COLO829 (cell line): Measurements from ENCODE around the gene KCNH8.
"Not testable (repeated sequence)": the region's sequence is repeated elsewhere in the genome, so short reads cannot be mapped to it uniquely, and the experiment has no call there.

Source experiments
- DNase-seq: peaks from one replicate; pipeline ENCODE4 v3.0.0; 2012; ENCODE audit warnings: low spot score

Gene KCNH8

DNA sequence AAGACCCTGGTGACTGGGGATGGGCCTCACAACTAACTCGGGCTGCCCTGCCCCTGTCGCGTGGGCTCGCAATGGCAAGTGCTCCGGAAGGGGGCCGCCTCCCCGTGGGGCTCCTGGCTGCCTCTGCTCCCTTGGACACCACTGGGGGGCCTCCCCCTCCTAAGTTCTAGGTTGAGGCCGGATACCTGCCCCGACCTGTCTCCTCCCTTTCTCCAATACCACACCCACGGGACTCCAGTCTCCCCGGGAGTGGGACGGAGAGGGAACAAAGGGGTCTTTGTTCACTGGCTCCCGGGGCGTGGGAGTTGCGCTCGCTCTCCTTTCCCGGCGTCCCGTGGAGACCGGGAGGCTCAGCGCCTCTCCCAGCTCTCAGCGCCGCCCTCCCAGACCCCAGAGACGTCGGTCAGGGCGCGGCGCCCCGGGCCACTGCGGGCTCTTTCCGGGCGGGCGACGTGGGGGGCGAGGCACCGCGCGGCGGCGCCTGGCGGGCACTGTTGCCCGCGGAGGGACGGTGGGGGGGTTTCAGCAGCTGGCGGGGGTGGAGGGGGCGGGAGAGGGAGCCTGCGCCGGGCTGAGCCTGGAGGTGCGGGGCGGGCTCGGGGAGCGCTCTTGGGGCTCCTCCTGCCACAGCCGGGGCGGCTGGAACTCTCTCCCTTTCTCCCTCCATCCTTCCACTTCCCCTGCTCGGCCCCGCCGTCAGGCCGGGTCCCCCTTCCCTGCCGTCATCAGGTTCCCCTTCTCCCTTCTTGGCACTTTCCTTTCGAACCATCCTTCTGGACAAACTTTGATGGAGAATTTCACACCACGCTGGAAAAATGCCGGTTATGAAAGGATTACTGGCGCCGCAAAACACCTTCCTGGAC, at the start of gene KCNH8:
Gene KCNH8 (plus strand): TSS at position 606 of the 863 bp plus-strand sequence. CDS start 210 bp downstream, at position 816.
- peak; percentile 60 for DNase-seq

DNA sequence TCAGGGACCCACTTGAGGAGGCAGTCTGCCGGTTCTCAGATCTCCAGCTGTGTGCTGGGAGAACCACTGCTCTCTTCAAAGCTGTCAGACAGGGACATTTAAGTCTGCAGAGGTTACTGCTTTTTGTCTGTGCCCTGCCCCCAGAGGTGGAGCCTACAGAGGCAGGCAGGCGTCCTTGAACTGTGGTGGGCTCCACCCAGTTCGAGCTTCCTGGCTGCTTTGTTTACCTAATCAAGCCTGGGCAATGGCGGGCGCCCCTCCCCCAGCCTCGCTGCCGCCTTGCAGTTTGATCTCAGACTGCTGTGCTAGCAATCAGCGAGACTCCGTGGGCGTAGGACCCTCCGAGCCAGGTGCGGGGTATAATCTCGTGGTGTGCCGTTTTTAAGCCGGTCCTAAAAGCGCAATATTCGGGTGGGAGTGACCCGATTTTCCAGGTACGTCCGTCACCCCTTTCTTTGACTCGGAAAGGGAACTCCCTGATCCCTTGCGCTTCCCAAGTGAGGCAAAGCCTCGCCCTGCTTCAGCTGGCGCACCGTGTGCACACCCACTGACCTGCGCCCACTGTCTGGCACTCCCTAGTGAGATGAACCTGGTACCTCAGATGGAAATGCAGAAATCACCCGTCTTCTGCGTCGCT, 45.5 kb upstream of the KCNH8 start:
- DNase-seq: not testable (repeated sequence)

DNA sequence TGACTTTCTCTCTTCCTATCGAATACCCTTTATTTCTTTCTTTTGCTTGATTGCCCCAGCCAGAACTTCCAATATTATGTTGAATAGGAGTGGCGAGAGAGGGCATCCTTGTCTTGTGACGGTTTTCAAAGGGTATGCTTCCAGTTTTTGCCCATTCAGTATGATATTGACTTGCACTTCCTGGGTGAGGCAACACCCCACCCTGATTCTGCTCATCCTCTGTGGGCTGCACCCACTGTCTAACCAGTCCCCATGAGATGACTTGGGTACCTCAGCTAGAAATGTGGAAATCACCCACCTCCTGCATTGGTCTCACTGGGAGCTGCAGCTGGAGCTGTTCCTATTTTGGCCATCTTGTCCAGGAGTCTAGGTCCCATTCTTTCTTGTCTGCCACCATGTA, 44.8 kb upstream of the KCNH8 start:
- DNase-seq: no peak

DNA sequence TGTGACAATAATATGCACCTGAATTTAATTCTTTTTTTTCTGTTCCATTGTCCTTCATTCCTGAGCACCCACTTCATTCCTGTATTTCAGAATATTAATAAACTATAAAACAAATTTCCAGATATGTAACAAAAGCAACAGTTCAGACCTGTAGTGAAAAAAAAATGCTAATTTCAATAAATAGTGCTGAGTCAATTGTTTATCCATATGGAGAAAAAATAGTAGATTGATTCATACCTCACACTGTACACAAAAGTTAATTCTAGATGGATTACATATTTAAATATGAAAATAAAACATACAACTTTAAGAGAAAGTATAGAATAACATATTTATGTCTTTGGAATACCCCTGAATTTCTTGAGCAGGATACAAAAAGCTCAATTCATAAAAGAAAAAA, 43.9 kb upstream of the KCNH8 start:
- no peak for DNase-seq

DNA sequence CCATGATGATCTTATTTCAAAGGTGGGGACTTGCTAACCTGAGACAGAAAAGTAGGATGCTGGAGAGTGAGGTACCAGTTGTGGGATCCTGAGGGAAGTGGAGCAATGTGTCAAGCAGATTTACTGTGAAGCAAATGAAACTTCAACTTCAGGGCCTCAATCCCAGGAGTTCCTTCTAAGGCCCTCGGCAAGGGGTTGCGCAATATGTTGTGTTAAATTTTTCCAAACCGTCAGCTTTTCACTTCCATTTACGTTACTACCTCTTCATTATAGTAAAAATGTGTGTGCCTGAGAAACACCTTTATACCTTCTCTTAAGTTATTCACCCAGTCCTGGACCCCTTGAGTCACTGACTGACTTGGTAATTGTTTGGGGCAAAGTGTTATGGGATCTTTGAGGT, 42.5 kb upstream of the KCNH8 start:
- DNase-seq: no peak

DNA sequence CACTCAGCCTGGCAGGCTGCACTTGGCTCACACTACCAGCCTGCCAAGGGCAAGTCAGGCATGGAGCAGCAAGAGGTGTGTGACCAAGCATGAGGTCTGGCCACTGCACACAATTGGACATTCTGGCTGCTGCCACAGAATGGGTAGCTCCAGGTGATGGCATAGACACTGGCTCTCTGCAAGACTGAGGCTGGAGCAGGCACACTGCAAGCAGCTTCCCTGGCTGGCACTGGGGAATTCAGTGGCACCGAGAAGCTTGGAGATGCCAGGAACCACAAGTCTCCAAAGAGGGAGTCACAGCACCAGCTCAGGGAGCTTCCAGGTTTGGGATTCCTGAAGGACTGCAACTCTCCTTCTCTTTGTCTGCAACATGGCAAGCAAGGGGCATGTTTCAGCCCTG, 42.0 kb upstream of the KCNH8 start:
- DNase-seq: no peak

DNA sequence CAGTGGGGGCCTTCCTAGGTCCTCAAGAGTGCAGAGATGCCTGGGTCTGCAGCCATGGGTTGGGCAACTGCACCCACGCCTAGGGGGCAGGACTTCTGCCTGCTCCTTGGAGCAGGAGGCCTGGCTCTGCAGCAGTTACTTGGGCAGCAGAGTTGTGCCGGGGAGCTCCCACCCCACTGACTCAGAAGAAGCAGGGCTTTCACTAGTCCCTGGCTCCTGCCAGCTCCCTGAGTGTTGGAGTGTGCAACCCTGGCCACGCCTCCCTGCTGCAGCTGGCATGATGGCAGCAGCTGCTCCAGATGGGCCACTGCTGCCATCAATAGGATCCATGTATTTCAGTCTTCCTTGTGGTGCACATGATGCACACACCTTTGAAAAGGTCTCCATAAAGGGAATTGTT, 40.6 kb upstream of the KCNH8 start:
- DNase-seq: no peak

DNA sequence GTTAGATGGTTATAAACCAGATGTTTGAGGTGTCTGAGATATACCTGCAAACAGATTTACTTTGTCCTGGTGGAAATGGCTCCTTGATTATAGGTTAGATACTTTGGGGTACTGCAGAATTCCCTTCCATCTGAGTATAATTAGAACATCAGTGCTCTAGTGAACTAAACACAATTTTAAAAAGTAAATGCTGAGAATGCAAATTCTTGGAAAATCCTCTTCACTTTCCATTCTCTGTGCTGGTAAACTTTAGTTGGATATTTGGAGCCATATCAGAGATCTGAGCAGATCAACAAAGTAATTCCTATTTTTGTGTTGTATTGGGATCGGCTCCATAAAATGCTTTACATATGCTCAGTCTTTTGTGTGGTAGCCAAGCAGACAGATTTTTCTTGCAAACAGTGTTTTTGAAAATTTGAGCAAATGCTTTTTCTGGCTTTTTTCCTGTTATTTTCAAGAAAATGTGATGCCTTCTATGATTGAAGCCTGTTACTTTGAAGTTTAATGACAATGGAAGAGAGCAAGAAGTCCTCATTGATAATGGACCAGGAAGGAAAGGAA, 37.9 kb upstream of the KCNH8 start:
- no peak for DNase-seq

DNA sequence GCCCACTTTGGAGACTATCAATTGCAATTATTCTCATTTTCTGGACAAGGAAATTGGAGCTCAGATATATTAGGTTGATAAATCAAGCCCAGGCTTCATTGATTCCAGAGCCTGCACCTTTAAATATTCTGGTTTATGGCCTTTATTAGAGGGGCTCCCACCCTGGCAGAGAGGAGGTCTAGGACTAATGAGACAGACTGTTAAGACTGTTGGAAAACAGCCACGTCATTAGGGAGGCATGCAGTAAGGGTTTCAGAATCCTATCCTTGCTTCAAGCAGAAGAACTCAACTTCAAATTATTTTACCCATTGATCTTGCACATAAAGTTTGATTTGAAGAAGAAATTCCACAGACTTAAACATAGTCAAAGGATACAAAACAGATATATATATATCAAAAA, 33.8 kb upstream of the KCNH8 start:
- no peak for DNase-seq

DNA sequence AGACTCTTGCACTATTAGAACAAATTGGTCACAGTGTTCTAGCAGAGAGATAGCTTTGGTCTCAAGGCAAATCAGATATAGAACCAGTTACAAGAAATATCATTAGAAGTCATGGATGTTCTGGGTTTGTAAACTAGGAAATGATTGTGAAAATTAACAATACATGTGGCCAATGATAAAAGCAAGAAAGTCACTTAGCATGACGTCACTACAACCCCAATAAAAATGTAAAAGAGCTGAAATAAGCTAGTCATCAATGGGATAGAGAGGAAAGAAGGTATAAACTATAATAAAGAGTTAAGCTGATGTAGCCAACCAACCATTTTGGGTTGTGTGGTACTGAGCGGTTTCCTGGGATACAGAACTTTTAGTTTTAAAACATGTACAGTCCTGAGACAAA, 32.1 kb upstream of the KCNH8 start:
- no peak for DNase-seq

DNA sequence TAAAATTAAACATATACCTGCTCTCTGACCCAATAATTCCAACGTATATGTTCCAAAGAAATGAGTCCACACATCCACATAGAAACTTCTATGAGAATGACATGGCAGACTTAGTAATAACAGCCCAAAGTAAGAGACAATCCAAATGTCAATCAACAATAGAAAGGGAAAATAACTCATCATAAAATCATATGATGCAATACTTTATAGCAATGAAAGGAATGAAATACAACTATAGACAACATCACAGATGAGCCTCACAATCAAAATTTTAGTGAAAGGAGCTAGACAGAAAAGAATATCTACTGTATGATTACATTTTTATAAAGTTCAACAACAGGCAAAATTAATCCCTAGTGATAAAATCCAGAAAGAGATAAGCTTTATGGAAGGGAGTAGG, 23.6 kb upstream of the KCNH8 start:
- no peak for DNase-seq

DNA sequence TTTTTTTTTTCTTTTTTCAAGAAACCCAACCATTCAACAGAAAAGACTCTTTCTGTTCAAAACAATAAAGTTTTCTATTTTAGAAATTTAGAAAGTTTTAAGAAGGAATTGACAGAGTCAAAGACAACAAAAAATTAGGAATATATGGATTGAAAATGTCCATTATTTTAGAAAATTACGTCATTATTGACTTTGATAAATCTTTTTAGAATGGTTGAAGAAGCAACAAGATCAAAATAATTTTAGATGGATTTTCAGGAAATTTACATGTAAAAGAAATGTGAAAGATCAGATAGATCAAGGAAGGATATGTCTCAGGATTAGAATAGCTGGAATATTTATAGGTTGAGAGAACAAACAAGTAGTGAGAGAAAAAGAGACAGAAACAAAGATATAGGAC, 8.4 kb upstream of the KCNH8 start:
- DNase-seq: no peak

DNA sequence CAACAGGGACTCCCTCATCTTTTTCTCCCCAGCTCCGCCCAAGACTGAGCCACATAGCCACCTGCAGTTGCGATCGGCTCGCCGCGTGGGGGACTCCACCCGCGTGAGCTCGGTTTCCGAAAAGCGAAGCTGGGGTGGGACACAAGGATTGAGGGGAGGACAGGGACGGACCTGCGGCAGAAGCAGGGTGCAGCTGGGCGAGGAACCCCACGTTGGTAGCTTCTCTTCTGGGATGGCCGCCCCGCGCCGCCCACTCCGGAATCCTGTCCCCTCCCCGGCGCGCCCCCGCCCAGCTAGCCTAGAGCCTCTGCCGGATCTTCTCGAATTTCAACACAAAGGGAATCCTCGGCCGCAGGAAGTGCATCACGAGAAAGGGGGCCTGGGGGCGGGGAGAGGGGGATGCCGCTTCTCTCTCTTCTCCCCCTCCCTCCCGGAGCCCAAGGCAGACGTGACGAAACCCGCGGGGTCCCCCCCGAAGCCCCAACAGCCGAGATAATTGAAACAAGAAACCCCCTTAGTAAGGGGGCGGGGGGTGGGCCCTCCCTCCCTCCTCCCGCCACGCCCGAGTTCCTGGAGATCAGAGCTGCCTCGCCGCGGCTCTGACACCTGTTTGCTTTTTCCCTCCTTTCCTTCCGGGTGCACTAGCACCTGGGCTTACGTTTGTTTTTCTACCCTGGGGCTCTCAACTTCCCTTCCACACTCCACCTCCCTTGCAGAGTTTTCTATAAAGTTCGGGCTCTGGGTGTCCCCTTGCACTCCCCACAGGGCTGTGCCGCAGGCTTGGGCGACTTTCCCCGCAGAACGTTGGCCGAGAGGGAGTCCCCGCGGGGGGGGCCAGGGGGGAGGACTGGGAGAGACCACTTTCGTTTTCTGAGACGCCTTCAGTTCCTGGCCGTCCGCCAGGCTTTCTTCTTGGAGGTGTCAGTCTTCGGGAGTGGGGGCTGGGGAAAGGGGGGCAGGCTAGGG, 1.3 kb upstream of the KCNH8 start:
- peak; percentile 34 for DNase-seq

DNA sequence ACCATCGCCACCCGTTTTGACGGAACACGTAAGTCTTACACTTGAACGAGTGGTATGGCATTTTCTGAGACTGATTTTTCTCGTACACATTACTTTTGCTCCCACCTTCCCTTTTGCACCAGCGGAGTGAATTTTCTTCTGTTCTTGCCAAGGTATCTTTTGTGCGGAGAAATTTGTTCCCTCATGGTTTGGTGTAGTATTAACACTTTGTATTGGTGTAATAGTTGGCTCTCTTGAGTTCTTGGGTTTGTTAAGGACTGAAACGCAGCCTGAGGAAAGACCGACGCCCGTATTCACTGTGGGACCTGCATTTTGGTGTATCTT, 420 bp downstream of the KCNH8 start:
- DNase-seq: no peak

DNA sequence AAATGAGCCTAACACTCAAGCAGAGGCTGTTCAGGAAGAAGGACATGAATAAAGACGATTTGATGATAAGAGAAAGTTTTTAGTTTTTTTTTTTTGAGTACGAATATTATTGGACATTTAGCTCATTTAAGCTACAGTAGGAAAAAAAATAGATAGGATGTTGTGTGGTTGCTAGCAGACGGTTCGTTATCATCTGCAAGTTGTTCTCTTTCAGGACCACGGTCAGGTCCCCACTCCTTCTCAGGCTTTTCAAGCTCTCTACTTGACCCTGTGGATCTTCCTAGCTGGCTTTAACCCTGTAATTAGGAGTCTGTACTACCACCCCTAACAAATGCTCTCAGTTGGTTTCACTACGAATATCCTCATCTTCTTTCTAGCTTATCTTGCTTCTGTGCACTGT, 1.1 kb downstream of the KCNH8 start:
- DNase-seq: peak; percentile 26

DNA sequence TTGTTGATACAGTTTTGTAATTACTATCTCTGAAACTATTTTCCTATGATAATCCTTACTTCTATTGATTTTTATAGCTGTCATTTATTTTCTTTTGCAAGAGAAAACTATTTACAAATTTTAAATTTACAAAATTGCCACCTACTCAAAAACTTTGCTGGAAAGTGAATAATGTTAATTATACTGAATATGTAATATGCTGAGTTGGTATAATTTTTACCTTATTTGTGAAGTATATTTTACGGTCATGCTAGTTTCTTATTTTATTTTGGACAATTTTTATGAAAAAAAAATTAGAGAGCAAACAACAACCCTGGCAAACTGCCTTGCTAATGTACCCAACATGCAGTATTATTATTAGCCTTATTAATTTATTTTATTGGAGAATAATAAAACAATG, 2.9 kb downstream of the KCNH8 start:
- DNase-seq: no peak

DNA sequence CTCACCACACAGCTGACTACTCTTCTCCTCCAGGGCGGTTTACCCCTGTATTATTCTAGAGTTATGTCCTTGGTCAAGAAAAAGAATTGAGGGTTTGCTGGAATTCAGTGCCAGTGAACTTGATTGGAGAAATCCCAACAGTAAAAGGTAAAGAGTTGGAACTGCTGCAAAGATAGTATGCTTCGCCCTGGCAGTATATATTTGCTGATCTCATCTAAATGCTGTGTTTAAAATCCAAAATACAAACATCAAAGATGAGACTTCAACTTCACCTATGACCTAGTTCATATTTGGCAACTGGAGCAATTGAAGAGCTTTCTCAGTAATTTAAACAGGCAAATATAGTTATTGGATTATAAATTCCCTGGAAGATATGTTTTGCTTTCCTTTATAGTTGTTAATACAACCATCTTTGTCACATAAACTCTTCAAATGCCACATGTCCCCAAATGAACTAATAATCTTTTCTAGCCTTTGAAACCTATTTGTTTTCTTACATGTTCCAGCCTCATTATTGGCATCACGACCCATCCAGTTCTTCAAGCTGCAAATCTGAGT, 6.5 kb downstream of the KCNH8 start:
- no peak for DNase-seq

DNA sequence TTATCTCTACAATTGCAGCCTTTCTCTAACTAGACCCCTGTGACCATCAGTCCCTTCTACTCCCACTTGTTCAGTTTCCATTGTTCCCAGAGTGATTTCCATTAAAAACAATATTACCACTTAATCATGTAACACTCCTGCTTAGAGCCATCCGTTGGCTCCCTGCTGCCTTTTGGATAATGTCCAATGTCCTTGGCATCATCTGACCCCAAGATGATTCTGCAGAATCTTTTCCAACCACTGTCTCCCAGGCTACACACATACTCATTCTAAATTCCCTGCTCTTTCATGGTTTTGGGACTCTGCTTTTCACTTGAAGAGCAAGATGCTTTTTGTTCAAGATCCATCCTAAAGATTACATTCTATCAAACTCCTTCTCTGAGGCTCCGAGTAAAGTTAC, 7.1 kb downstream of the KCNH8 start:
- DNase-seq: no peak

DNA sequence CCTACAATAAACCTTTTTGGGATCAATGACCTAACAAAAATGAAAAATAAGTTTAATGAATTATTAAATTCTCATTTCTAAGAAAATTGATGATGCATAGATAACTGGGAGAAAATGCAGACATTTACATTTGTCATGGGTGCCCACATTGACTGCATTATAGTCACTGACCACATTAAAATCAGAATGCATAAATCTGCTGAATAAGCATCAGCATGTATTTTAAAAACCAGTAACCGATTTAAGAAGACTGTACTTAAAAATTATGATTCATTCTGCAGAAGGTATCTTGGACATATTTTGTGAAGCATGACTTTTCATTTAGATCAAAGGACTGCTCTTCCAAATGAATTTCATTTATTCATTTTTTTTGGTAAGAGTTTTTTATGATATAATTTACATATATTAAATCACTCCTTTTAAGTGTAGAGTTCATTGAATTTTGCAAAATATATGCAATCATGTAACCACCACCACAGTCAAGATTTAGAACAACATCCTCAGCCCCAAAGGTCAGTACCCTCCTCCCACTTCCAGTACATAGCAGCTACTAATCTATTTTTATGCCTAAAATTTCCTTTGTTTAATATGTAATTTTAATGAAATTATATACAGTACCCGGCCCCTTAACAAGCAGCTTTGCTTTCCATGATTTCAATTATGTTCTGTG, 11.8 kb downstream of the KCNH8 start:
- DNase-seq: no peak

DNA sequence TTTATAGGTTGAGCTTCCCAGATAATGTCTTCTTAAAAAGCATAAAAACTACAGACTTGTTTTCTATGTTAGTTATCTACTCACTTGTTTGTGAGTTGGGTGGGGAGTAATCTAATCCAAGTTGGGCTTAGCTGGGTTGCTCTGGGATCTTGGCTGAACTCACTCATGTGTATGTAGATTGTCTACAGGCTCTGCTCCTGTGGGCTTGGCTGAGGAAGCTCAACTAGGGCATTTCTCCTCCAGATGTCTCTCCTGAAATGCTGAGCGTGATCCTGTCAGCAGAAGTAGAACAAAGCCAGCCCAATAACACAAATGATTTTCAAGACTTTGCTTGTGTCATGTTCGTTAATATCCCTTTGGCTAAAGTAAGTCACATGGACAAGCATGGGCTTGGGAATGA, 17.3 kb downstream of the KCNH8 start:
- DNase-seq: no peak

DNA sequence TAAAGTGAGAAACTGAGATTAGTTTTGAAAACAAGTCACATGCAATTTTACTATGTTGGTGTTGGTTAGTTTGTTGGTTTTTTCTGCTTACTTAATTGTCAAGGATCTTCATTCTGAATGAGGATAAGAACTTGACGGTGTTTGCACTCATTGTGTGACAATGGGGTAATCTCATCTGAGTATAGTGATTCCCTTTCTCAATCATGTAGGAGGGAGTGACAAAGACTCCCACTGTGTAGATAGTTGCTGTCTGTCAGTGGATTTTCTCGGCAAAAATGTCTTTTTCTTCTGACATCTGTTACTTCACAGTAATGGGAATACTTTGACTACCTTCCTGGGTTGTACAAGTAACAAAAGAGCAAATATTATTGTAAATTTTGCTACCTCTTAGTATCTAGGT, 23.5 kb downstream of the KCNH8 start:
- DNase-seq: no peak

DNA sequence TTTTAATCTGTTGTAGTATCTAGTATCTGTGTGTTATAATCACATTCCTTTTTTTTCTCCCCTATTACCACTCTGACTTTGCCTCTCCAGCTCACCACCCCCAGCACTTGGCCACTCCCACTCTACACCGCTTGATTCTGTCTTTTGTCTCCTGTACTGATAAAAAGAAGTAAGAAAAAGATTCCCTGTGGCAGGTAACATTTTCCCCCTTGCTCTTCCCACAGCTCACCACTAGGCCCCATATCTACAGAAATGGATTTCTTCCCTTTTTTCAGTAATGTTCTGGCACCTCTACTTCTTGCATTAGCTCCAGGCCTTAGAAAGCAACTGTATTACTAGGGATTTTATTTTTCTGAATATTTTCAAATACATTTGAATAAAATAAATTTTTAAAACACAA, 25.6 kb downstream of the KCNH8 start:
- DNase-seq: no peak
